ENCODE results near the gene RUNDC1.

The RUNDC1 gene

DNA sequence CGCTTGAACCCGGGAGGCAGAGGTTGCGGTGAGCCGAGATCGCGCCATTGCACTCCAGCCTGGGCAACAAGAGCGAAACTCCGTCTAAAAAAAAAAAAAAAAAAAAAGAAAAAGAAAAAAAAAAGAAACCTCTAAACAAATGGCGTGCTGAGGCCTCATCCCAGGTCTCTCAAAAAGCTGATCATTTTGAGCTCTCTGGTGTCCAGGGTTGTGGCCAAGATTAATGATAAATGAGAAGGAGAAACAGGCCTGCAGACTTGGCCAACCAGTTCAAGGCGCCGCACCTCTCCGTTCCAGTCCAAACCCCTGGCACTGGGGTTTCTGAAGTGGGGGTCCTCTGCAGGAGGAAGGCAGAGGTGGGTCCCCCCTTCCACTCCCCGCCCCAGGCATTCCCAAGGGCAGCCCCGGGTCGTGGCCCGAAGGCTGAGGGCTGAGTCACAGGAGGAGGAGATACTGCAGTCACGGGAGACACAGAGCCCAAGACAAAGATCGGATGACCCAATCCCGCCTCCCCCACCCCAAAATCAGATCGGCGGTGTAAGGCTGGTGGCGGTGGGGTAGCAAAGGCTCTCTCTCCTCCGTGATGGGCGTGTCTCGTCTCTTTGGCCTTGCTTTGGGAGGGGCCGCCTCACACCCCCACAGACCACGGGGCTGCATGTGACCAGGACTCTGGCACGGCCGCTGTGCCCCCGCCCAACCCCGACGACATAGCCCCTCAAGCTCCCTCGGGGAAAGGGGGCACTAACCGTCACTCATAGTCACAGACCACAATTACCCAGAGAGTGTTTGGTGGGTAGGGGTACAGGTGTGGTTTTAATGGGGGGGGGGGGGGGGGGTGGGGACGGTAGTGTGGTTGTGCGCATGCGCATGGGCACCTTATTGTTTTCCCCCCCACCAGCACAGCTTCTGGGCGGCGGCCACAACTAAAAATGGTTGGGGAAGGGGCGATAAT lies 40.7 kb downstream of the RUNDC1 start:
- Mint-ChIP-seq H3K4me1 (peaks cover 40% of the 10 kb centered on the region), H3K4me3 (peak overlapping the region; percentile 81), H3K36me3 (peaks cover 21% of the 10 kb centered on the region), H3K27ac (peak overlapping the region; percentile 76), H3K9me3 (no peaks in the 10 kb centered on the region)
- ATAC-seq (no peak), DNase-seq (ENCODE audit: low spot score in 2 of 2) (no peak)

DNA sequence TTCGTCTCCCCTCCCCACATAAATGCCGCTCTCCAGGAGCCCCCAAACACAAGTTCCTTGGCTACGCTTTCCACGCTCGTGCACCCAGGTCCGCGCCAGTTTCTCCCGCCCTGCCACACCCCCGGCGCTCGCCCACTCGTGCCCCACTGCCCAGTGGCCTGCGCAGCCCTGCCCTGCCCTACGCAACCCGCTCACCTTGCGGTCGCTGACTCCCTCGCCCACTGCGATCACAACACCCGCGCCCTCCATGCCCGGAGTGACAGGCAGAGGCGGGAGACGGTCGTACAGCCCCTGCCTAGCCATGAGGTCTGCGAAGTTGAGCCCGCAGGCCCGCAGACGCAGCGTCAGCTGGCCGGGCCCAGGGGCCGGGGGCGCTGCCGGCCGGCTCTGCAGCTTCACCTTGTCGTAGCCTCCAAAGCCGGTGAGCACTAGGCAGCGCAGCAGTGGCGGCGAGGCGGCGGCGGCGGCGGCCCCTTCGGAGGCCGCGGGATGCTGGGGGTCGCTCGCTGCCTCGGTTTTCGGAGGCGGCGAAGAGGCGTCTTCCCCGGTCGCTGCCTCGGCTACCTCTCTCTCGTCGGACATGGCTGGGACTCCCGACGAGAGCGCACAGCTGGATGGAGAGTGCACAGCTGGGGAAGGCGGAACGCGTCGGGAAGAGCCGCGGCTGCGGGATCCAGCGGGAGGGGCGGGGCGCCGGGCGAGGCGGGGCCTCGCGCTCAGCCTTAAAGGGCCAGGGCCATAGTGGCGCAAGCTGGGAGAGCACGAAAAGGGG lies 41.6 kb downstream of the RUNDC1 start, which contains the start of gene VAT1:
VAT1 (minus strand) TSS at position 645 of the 772 bp plus-strand sequence; CDS start at position 582, 63 bp downstream.
- Mint-ChIP-seq H3K36me3 (peaks cover 23% of the 10 kb centered on the region), H3K4me1 (peaks cover 40% of the 10 kb centered on the region), H3K9me3 (no peaks in the 10 kb centered on the region), H3K4me3 (peak within 1 kb of the TSS; percentile 81), H3K27ac (peak within 1 kb of the TSS; percentile 76)
- peak; percentile 71 for ATAC-seq
- peak; percentile 34 to 78 for DNase-seq (ENCODE audit: low spot score in 2 of 2)

DNA sequence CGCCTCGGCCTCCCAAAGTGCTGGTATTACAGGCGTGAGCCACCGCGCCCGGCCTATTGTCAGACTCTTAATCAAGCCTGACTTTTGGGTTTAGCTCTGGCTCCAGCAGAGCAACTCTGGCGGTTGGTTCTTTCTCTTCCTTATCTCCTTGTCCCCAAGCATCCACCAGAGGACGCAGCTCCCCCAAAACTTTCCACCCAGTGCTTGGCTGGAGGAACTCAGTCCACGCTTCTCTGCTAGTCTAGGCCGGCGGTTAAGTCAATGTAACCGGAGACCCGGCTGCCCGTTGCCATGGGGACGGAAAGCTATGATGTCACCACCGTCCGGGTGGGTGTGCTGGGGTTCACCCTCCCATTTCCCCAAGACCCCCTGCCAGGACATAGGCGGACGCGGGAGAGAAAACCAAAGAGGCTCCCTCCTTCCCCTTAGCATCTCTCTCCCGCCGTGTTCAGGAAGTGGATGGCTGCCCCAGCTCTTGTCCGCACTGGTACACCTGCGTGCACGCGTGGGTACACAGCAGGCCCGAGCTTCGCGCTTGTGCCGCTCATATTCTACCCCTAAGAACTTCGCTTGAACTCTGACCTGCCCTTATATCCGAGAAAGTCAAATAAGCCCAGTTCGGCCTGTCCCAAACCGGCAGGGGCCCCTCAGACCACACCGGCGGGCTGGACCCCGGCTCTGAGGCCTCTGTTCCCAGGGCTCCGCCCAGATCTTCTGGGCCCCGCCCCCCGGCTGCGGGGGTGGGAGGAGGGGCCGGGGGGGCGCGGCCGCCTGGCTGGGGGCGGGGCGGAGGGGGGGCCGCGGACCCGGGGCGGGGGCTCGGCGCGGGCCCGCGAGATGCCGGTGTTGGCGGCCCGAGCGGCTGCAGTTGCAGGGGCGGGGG lies 44.3 kb downstream of the RUNDC1 start, which contains the start of gene RND2:
RND2 (plus strand) TSS at position 825 of the 883 bp plus-strand sequence. CDS start 117 bp downstream, outside the sequence.
- DNase-seq (ENCODE audit: low spot score in 2 of 2) (peak; percentile 68 to 89), ATAC-seq (peak; percentile 71)
- Mint-ChIP-seq H3K36me3 (peaks cover 23% of the 10 kb centered on the region), H3K4me1 (peaks cover 22% of the 10 kb centered on the region), H3K9me3 (no peaks in the 10 kb centered on the region), H3K27ac (peak within 1 kb of the TSS; percentile 91), H3K4me3 (peak within 1 kb of the TSS; percentile 88)

DNA sequence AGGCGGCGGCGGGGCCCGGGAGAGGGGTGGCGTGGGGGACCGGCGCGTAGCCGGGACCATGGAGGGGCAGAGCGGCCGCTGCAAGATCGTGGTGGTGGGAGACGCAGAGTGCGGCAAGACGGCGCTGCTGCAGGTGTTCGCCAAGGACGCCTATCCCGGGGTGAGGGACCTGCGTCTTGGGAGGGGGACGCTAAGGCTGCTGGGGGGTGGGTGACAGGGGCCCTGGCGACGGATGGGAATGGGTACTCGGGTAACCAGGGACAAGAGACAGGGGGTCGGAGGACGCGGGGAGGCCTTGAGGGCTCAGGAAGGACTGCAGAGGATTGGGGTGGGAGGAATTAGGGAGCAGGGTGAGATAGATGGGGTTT lies 44.9 kb downstream of the RUNDC1 start:
- Mint-ChIP-seq H3K27ac (peak overlapping the region; percentile 91), H3K4me1 (peaks cover 16% of the 10 kb centered on the region), H3K4me3 (peak overlapping the region; percentile 88), H3K36me3 (peaks cover 23% of the 10 kb centered on the region), H3K9me3 (no peaks in the 10 kb centered on the region)
- ATAC-seq (no peak), DNase-seq (ENCODE audit: low spot score in 2 of 2) (no peak)

DNA sequence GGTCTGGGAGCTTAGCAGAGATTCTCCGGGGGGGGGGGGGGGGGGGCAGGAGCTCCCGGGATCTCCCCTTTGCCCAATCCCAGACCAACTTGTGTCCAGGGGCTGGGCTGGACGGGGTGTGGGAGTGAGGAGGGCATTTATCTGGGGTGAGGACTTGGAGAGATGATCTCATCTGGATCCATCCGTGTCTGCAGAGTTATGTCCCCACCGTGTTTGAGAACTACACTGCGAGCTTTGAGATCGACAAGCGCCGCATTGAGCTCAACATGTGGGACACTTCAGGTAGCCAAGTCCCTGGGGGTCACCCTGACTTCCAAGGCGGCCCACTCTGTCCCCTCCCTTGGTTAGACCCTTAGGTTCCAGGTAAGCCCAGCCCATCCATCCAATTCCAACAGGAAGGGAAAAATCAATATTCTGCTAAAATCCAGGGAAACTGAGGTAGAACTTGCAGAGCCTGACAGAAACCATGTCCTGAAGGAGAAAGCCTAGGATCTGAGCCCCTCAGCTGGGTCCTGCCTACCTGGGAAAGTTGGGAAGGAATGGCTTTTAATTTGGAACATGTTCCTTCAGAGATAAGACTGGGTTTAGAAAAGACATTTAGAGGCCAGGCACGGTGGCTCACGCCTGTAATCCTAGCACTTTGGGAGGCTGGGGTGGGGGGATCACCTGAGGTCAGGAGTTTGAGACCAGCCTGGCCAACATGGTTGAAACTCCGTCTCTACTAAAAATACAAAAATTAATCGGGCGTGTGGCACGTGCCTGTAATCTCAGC lies 45.6 kb downstream of the RUNDC1 start:
- no peak for ATAC-seq
- no peaks in the 10 kb centered on the region for H3K9me3 Mint-ChIP-seq
- H3K27ac Mint-ChIP-seq: no peak overlapping the region
- no peak for DNase-seq (ENCODE audit: low spot score in 2 of 2)
- H3K4me1 Mint-ChIP-seq: peaks cover 14% of the 10 kb centered on the region
- H3K36me3 Mint-ChIP-seq: peaks cover 23% of the 10 kb centered on the region
- peak overlapping the region; percentile 88 for H3K4me3 Mint-ChIP-seq

DNA sequence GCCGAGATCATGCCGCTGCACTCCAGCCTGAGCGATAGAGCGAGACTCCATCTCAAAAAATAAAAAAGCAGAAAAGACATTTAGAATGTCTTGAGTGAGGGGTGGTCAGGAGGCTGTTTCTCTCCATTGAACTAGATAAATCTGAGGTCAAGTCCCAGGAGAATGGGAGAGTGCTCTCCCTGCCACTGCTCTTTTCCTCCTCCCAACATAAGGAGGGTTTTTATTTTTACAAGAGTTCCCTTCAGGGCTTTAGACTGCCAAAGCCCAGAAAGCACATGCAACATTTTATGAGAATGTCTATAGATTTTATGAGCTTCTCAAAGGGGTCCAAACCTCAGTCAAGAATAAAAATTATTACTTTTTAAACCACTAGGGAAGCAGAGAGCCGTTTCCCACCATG lies 46.2 kb downstream of the RUNDC1 start:
- no peak overlapping the region for H3K27ac Mint-ChIP-seq
- ATAC-seq: no peak
- H3K4me1 Mint-ChIP-seq: peaks cover 10% of the 10 kb centered on the region
- peaks cover 22% of the 10 kb centered on the region for H3K36me3 Mint-ChIP-seq
- no peaks in the 10 kb centered on the region for H3K9me3 Mint-ChIP-seq
- no peak for DNase-seq (ENCODE audit: low spot score in 2 of 2)
- no peak overlapping the region for H3K4me3 Mint-ChIP-seq

DNA sequence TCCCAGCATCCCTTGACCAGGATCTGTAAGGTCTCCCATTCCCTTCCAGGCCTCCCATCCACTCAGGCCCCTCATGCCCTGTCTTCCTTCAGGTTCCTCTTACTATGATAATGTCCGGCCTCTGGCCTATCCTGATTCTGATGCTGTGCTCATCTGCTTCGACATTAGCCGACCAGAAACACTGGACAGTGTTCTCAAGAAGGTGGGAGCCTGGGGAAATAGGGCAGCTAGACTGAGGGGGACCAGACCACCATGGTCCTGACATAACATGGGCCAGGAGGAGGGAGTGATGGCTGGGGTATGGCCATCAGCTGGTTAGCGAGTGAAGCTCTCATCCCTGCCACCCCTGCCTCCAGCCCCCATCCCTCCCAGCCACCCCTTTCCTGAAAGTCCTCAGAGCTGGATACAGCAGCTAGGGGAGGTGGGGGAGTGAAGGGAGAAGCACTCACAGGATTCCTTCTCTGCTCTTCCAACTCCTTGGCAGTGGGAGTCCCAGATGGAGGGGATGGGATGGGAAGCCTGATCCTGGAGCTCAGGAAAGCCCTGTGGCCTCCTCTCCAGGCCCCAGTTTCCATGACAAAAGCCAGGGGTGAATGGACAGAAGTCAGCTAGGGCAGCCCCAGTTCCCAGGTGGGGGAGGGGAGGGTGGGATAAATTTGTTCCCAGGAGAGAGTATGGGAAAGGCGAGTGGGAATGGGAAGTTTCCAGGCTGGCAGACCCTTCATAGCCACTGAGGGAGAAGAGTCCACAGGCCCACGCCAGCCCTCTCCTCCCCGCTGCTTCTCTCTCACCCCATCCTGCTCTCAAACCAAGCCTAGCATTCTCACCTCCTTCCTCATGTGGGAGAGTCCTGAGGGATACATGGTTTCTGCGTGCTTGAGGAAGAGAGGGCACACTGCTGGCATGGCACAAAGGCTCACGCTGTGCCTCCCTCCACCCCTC lies 47.0 kb downstream of the RUNDC1 start:
- DNase-seq (ENCODE audit: low spot score in 2 of 2): no peak
- Mint-ChIP-seq H3K4me3 (no peak overlapping the region), H3K4me1 (peaks cover 10% of the 10 kb centered on the region), H3K27ac (no peak overlapping the region), H3K9me3 (no peaks in the 10 kb centered on the region), H3K36me3 (peaks cover 17% of the 10 kb centered on the region)
- ATAC-seq: no peak

DNA sequence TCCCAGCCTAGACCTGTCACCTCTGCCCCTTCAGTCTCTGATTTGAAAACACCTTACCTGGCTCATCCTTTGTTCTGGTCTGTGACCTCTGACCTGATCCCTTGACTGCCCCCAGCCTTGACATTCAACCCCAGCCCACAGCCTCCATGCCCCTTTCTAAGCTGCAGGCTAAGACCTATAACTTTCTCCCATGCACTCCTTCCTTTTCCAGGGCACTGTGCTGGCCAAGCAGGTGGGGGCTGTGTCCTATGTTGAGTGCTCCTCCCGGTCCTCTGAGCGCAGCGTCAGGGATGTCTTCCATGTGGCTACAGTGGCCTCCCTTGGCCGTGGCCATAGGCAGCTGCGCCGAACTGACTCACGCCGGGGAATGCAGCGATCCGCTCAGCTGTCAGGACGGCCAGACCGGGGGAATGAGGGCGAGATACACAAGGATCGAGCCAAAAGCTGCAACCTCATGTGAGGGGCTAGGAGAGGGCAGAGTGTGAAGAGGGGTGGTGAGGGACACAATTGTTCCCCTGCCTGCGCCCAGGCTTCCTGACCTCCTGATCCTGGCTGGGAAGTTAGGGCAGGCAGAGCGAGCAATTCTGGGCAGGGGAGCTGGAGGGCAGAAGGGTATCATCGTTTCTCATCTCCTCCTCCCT lies 48.0 kb downstream of the RUNDC1 start:
- no peak overlapping the region for H3K27ac Mint-ChIP-seq
- H3K4me3 Mint-ChIP-seq: no peak overlapping the region
- H3K9me3 Mint-ChIP-seq: no peaks in the 10 kb centered on the region
- H3K36me3 Mint-ChIP-seq: peaks cover 17% of the 10 kb centered on the region
- peaks cover 10% of the 10 kb centered on the region for H3K4me1 Mint-ChIP-seq
- DNase-seq (ENCODE audit: low spot score in 2 of 2) (no peak), ATAC-seq (no peak)

DNA sequence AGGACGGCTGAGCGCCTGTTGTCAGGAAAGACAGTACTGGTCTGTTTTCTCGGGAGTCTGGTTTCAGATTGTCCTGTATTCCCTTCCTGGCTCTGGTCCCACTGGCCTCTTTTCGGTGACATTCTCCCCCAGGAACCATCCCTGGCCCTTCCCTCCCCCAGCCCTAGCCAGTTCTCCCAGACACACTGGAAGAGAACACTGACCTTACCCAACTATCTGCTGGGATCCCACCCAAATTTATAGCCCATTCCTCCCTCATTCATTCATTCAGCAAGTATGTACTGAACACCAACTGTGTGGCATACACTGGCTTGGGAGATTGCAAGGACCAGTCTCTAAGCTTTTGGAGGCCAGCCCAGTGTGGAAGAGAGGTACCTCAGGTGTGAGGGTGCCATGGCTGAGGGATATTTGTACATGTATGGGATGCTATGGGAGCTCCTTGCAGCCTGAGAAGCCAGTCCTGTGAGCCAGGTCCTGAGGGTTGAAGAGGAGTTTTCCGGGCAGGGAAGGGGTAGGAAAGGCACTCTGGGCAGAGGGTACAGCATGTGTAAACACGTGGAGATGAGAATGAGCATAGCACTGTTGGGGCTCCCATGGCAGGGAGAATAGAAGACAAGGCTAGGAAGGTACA lies 49.9 kb downstream of the RUNDC1 start:
- H3K4me3 Mint-ChIP-seq: no peak overlapping the region
- peaks cover 10% of the 10 kb centered on the region for H3K36me3 Mint-ChIP-seq
- ATAC-seq: no peak
- H3K27ac Mint-ChIP-seq: no peak overlapping the region
- no peaks in the 10 kb centered on the region for H3K9me3 Mint-ChIP-seq
- H3K4me1 Mint-ChIP-seq: no peaks in the 10 kb centered on the region
- no peak for DNase-seq (ENCODE audit: low spot score in 2 of 2)

DNA sequence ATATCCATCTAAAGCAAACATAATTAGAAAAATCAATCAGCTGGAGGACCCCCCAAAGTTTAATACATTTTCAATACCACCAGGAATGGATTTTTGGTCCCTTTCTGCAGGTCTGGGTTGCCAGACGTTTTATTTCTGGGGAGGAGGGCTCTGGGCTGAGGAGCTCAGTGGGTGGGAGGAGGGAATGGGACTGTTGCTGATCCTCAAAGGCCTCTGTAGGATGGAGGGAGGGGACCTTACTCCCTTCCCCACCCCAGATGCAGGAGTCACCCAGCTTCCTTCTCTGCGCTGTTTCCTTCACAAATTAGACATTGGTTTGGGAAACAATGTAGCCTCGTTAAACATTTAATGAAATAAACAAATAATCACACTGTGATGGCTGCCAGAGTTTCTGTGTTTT lies 51.3 kb downstream of the RUNDC1 start:
- no peak for DNase-seq (ENCODE audit: low spot score in 2 of 2)
- Mint-ChIP-seq H3K4me3 (no peak overlapping the region), H3K36me3 (no peaks in the 10 kb centered on the region), H3K9me3 (no peaks in the 10 kb centered on the region), H3K4me1 (no peaks in the 10 kb centered on the region), H3K27ac (no peak overlapping the region)
- no peak for ATAC-seq

DNA sequence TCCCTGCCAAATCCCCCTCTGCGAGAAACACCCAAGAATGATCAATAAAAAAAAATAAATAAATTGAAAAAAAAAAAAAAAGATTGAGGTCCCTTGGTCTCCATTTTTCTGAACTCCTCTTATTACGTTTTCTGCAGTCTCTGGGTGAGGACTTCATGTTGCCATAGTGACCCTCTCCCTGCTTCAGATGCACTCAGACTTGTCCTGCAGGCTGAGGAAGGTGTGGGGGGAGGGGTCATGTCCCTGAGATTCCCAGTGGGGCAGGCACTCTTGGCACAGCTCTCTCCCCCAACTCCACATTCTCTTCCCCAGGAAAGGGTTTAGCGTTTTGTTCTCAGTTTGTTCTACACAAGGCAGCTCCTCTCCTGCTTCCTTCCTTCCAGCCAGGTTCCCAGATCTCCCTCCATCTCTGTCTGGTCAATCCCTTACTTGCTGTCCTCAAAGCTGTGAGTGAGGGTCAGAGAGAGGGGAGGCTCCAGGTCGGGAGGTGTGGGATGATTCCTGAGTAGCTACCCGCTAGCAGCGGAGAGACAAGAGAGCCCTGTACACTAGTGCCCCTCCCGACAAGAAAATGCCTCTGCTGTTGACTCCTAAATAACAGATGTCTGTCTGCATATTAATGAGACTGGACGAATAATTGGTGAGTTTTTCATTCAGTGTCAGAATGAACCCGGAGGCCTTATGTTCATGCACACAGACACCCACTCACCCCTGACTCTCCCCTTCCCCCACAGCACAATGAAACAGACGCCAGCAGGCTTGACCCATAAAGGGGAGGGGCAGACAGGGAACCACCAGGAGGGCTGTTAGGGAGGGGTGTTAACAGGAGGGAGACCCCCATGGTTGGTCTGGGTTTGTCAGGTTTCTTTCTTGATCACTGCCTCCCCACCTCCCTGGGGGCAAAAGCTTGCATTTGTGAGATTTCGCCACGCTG lies 53.9 kb downstream of the RUNDC1 start:
- H3K27ac Mint-ChIP-seq: peak overlapping the region; percentile 34
- no peaks in the 10 kb centered on the region for H3K9me3 Mint-ChIP-seq
- ATAC-seq: no peak
- H3K4me1 Mint-ChIP-seq: no peaks in the 10 kb centered on the region
- no peaks in the 10 kb centered on the region for H3K36me3 Mint-ChIP-seq
- DNase-seq (ENCODE audit: low spot score in 2 of 2): no peak
- no peak overlapping the region for H3K4me3 Mint-ChIP-seq

DNA sequence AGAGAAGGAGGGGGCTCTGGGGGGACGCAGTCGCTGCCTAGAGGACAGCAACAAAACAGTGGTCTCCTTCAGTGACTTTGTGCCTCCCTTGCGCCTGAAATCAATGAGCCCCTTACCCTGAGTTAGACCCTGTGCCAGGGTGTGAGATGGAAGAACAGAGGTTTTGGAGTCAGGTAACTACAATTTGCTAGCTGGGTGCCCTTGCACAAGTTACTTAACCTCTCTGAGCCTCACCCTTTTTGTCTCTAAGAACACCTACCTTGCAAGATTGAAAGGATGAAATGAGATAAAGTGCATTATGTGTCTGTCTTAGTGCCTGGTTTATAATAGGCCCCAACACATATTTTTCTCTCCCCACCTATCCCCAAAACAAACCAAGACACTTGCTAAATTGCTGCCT lies 54.5 kb downstream of the RUNDC1 start:
- DNase-seq (ENCODE audit: low spot score in 2 of 2) (no peak), ATAC-seq (no peak)
- Mint-ChIP-seq H3K27ac (peak overlapping the region; percentile 4), H3K4me3 (no peak overlapping the region), H3K4me1 (no peaks in the 10 kb centered on the region), H3K36me3 (no peaks in the 10 kb centered on the region), H3K9me3 (no peaks in the 10 kb centered on the region)

Data from stimulated activated effector memory CD8-positive, alpha-beta T cell treated with anti-CD3 and anti-CD28 coated beads, Interleukin-12 subunit alpha, Interleukin-12 subunit beta, amount 100 ng/mL, for 72 hours (primary cell).